MV-4-11 (cell line): Measurements from ENCODE around the gene SRGAP2C.
A peak's percentile ranks its signal among the peaks of the same experiment; 100 is the strongest.
"Not testable (repeated sequence)": the region's sequence is repeated elsewhere in the genome, so short reads cannot be mapped to it uniquely, and the experiment has no call there.

Experiments
- DNase-seq: peaks from one replicate; lab custom pipeline; 2025; lab: John Stamatoyannopoulos, UW

The SRGAP2C gene

GRCh38 chr1:121385162-121385561 is 200.4 kb downstream of the SRGAP2C start:
- DNase-seq: not testable (repeated sequence)

DNA sequence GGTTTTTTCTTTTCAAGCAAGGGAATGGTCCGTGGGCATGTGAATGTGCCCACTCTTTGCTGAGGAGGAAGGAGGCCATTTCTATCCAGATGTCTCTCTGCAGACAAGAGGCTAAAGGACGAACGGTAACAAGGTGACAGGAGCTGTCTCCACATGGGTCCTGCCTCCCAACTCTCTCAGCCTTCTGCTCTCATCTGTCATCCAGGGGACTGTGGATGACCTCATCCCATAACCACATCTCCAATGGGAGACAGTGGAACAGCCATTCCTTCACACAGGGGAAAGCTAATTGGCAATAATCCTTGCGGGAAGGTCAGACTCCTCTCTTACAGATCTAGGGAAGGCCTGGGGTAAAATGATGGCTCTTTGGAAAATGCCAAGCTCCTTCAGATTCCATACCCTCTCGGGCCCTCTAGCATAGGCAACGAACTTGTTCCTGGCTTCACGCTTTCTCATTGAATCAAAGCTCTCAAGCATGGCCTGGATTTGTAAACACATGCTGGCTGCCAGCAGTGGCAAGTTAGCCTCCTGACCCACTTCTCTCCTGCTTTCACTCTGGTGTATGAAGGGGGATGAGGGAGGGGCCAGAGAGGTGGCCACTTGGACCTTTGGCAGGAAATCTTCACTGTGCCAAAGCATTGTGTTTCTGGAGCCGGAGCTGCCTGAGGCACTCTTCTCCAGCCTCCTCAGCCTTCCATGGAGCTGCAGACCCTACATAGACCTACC is 201.0 kb downstream of the SRGAP2C start:
- not testable (repeated sequence) for DNase-seq

- not testable (repeated sequence) for DNase-seq
These were observed 201.7 kb downstream of the SRGAP2C start for GRCh38 chr1:121386319-121386948.

- DNase-seq: not testable (repeated sequence)
These were observed 205.3 kb downstream of the SRGAP2C start for GRCh38 chr1:121389895-121390560.

GRCh38 chr1:121392130-121392529 is 207.4 kb downstream of the SRGAP2C start:
- DNase-seq: not testable (repeated sequence)

DNA sequence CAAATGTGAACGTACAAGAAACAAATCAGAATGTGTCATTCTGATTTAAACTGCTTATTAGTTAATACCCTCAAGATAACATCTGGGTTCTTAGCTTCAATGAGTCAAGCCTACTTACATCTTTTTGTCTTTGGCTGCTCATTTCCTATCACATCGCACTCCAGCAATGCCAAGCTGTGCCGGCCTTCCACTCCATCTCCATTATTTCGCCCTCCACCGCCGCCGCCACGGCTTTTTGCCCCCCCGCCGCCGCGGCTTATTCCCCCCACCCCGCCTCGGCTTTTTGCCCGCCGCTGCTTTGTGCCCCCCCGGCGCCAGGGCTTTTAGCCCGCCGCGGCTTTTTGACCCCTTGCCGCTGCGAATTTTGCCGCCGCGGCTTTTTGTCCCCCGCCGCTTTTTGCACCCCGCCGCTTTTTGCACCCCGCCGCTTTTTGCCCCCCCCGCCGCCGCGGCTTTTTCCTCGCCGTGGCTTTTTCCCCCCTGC is 211.0 kb downstream of the SRGAP2C start:
- not testable (repeated sequence) for DNase-seq

- not testable (repeated sequence) for DNase-seq
These were observed 211.7 kb downstream of the SRGAP2C start for GRCh38 chr1:121396335-121397081.

DNA sequence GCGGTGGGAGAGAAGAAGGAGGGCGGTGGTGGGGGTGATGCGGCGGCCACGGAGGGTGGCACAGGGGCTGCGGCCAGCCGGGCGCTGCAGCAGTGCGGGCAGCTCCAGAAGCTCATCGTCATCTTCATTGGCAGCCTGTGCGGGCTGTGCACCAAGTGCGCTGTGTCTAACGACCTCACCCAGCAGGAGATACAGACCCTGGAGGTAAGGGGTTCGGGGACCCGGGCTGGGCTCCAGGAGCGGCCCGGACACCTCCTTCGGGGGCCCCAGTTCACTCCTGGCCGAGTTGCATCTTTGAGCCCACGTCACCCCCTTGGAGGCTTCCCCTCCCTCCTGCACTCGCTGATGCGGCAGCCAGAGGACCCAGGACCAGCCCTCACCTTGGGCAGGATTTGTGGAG is 212.3 kb downstream of the SRGAP2C start:
- DNase-seq: not testable (repeated sequence)

GRCh38 chr1:121399193-121399592 is 214.4 kb downstream of the SRGAP2C start:
- not testable (repeated sequence) for DNase-seq

DNA sequence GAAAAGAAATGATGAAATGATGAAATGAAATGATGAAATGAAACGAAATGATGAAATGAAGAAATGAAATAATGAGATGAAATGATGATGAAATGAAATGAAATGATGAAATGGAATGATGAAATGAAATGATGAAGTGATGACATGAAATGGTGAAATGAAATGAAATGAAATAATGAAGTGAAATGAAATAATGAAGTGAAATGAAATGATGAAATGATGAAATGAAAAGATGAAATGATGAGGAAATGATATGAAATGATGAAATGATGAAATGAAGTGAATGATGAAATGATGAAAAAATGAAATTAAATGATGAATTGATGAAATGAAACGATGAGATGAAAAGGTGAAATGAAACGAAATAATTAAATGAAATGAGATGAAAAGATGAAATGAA is 215.3 kb downstream of the SRGAP2C start:
- DNase-seq: not testable (repeated sequence)

- peak; percentile 5 for DNase-seq
These were observed 216.0 kb downstream of the SRGAP2C start for GRCh38 chr1:121400541-121401310.

- DNase-seq: not testable (repeated sequence)
These were observed 216.7 kb downstream of the SRGAP2C start for GRCh38 chr1:121401375-121401955.

DNA sequence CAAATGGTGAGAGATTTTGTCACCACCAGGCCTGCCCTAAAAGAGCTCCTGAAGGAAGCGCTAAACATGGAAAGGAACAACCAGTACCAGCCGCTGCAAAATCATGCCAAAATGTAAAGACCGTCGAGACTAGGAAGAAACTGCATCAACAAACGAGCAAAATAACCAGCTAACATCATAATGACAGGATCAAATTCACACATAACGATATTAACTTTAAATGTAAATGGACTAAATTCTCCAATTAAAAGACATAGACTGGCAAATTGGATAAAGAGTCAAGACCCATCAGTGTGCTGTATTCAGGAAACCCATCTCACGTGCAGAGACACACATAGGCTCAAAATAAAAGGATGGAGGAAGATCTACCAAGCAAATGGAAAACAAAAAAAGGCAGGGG is 218.5 kb downstream of the SRGAP2C start:
- not testable (repeated sequence) for DNase-seq

DNA sequence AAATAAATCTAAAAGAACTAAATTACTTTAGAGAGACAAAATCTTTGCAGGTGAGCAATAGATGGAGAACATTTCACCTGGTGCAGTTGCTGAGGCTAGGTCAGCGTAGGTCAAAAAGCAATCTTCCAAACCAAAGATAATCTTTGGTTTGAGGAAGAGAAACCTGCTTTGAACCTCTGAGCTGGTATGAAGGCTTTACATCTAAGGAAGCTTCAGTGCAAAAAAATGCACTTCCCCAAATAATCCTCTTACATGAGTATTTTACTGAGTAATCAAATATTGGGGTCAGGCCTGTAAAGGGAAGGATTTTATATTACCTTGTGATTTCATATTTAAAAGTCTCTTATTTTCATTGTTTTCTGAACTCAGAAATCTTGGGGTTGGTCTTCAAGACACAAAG is 223.6 kb downstream of the SRGAP2C start:
- DNase-seq: peak; percentile 91

DNA sequence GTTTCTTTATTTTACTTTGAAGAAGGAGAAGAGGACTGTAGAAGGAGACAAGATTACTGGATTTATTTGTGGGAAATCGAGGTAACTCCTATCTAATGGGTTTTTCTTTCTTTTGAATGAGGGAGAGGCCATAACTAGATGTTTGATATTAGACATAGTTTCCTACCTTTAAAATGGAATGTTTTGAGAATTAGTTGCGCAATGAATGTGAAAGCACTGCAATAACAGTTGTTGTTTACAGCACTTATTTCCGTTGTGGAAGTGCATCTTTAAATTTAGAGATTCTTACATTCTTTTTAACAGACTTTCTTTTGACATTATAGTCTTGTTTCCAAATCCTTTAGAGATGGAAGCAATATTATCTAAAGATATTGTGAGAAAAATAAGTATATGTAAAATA is 229.0 kb downstream of the SRGAP2C start:
- DNase-seq: no peak

GRCh38 chr1:121414905-121415304 is 230.1 kb downstream of the SRGAP2C start:
- DNase-seq: peak; percentile 8

- DNase-seq: no peak
These were observed 232.6 kb downstream of the SRGAP2C start for GRCh38 chr1:121417325-121417923.

DNA sequence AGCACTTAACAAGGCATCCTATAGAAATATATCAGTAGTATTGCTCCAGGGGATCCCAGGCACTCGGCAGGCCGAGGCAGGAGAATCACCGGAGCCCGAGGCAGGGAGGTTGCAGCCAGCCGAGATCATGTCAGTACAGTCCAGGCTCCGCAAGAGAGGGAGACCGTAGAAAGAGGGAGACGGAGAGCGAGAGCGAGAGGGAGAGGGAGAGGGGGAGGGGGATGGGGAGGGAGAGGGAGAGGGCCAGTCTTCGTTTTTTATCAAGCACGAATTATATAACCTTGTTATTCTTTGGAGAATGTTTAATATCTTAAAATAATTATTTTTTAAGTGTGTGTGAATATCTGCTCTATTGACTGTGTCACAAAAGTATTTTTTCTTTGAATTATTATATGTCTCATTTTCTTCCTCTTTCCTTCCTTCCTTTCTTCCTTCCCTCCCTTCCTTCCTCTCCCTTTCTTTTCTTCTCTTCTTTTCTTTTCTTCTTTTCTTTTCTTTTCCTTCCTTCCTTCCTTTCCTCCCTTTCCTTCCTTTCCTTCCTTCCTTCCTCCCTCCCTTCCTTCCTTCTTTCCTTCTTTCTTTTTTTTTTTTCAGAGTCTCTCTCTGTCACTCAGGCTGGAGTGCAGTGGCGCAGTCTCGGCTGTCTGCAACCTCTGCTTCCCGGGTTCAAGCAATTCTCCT is 233.7 kb downstream of the SRGAP2C start:
- DNase-seq: no peak

DNA sequence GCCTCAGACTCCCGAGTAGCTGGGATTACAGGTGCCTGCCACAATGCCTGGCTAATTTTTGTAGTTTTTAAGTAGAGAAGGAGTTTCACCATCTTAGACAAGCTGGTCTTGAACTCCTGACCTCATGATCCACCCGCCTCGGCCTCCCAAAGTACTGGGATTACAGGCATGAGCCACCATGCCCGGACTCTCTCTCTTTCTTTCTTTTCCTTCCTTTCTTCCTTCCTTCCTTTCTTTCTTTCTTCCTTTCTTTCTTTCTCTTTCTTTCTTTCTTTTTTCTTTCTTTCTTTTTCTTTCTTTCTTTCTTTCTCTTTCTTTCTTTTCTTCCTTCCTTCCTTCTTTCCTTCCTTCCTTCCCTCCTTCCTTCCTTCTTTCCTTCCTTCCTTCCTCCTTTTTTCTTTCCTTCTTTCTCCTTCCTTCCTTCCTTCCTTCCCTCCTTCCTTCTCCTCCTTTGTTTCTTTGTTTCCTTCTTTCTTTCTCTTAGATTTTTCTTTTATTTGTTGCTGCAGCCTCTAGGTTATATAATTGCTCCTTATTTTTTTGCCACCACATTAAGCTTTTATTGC is 234.4 kb downstream of the SRGAP2C start:
- DNase-seq: not testable (repeated sequence)

DNA sequence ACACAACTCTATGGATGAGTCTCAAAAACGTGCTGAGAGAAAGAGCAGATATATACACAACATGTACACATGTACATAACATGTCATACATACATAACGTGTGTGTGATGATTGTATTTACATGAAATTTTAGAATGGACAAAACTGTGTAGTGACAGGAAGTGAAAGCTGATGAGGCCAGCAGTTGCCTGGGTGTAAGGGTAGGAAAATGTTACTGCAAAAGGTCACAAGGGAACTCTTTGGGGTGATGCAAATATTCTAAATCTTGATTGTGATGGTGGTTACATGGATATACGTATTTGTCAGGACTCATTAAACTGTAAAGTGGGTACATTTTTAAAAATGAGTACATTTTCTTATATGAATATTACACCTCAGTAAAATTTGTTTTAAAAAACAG is 236.7 kb downstream of the SRGAP2C start:
- peak; percentile 73 for DNase-seq
